Measurements from ENCODE around the gene TLK1.

DNA sequence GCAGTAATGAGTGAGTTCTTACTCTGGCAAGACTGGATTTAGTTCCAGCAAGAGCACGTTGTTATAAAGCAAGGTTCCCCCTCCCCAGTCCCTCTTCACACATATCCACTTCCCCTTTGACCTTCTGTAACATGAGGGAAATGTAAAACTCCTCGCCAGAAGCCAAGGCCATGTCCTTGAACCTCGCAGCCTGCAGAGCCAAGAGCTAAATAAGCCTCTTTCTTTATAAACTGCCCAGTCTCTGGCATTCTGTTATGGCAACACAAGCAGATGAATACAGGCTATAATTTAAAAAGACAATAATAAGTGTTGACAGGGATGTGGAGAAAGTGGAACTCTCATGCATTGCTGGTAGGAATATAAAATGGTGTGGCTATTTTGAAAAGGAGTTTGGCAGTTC is 60.3 kb downstream of the TLK1 start:
- TF ChIP-seq NFIC (IDR thresholded peaks at IDR 0.05; ENCODE audit: low read depth, low read length) (no peak), POLR2AphosphoS2 (IDR thresholded peaks at IDR 0.05; ENCODE audit: low read depth, low read length) (no peak)
